ENCODE results near the gene TOP1. TPM values are rescaled to one million over a fixed set of nuclear protein-coding genes. Genes with fewer than 3 reads are reported as not detected.

TOP1 gene
- total RNA-seq, 4 donors from 2014 or later = 23.1 to 49.9 (median 31.6) TPM

GRCh38 chr20:40982415-40983145 lies 46.0 kb upstream of the TOP1 start:
- peaks cover 0 to 14% (median 0%) of the 10 kb centered on the region in 3 donors for H3K4me1 ChIP-seq
- no peak for TF ChIP-seq POLR2A (IDR thresholded peaks at IDR 0.05)
- TF ChIP-seq, protein P1, sequence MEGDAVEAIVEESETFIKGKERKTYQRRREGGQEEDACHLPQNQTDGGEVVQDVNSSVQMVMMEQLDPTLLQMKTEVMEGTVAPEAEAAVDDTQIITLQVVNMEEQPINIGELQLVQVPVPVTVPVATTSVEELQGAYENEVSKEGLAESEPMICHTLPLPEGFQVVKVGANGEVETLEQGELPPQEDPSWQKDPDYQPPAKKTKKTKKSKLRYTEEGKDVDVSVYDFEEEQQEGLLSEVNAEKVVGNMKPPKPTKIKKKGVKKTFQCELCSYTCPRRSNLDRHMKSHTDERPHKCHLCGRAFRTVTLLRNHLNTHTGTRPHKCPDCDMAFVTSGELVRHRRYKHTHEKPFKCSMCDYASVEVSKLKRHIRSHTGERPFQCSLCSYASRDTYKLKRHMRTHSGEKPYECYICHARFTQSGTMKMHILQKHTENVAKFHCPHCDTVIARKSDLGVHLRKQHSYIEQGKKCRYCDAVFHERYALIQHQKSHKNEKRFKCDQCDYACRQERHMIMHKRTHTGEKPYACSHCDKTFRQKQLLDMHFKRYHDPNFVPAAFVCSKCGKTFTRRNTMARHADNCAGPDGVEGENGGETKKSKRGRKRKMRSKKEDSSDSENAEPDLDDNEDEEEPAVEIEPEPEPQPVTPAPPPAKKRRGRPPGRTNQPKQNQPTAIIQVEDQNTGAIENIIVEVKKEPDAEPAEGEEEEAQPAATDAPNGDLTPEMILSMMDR (IDR thresholded peaks at IDR 0.05) = no peak
- WGBS, 2 donors = 76 to 80% methylated on average over 3 of the region's 3 CpGs

GRCh38 chr20:40983898-40984297 lies 44.7 kb upstream of the TOP1 start:
- no peak overlapping the region for H3K27ac ChIP-seq
- H3K4me1 ChIP-seq = peaks cover 0 to 12% (median 0%) of the 10 kb centered on the region in 3 donors
- no peak for DNase-seq
- no peaks in the 10 kb centered on the region for H3K36me3 ChIP-seq
- intact Hi-C loops (cut with DNase I) = no loop called here
- no peak for TF ChIP-seq POLR2A (IDR thresholded peaks at IDR 0.05)
- TF ChIP-seq, protein P1 (IDR thresholded peaks at IDR 0.05) = no peak
- H3K27me3 ChIP-seq = no peaks in the 10 kb centered on the region
- no peaks in the 10 kb centered on the region for H3K9me3 ChIP-seq
- WGBS, 2 donors = 76 to 80% methylated on average over 2 of the region's 2 CpGs
- no peak overlapping the region for H3K4me3 ChIP-seq

More at GRCh38 chr20:40982415-40983145, 46.0 kb upstream of the TOP1 start:
- DNase-seq = no peak
- no peaks in the 10 kb centered on the region for H3K27me3 ChIP-seq
- peaks cover 0 to 7% (median 6%) of the 10 kb centered on the region in 3 donors for H3K9me3 ChIP-seq
- H3K36me3 ChIP-seq = no peaks in the 10 kb centered on the region
- intact Hi-C loops (cut with DNase I) = no loop called here
- H3K27ac ChIP-seq = no peak overlapping the region
- H3K4me3 ChIP-seq = no peak overlapping the region

- no peak overlapping the region for H3K4me3 ChIP-seq
- 76 to 86% methylated on average over 3 to 4 of the region's 4 CpGs for WGBS, 2 donors
- intact Hi-C loops (cut with DNase I) = no loop called here
- no peak overlapping the region for H3K27ac ChIP-seq
- H3K27me3 ChIP-seq = no peaks in the 10 kb centered on the region
- DNase-seq = no peak
- TF ChIP-seq POLR2A (IDR thresholded peaks at IDR 0.05) = no peak
- TF ChIP-seq, protein P1 (IDR thresholded peaks at IDR 0.05) = no peak
- no peaks in the 10 kb centered on the region for H3K36me3 ChIP-seq
- H3K9me3 ChIP-seq = no peaks in the 10 kb centered on the region
- H3K4me1 ChIP-seq = peaks cover 0 to 6% (median 0%) of the 10 kb centered on the region in 3 donors
These were observed 44.1 kb upstream of the TOP1 start for GRCh38 chr20:40984496-40984895.

DNA sequence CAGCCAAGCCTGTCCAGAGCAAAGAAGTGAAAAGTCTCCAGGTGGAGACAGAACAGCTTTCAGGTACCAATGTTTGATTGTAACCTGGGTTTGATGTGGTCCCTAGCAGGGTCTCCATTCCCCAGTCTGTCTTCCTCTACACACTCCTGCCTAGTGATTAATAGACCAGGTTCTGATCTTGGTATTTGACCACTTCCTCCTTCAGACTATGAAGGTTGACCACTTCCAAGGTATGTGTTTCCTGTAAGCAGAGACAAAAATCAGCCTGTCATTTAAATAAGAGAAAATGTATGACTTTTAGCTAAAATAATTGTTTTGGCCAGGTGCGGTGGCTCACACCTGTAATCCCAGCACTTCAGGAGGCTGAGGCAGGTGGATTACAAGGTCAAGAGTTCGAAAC lies 41.8 kb upstream of the TOP1 start:
- Histone ChIP-seq H3K36me3 (no peaks in the 10 kb centered on the region), H3K9me3 (no peaks in the 10 kb centered on the region), H3K27ac (no peak overlapping the region), H3K4me1 (peaks cover 9 to 20% (median 12%) of the 10 kb centered on the region in 3 donors), H3K27me3 (no peaks in the 10 kb centered on the region), H3K4me3 (no peak overlapping the region)
- TF ChIP-seq POLR2A (IDR thresholded peaks at IDR 0.05) = no peak
- TF ChIP-seq, protein P1 (IDR thresholded peaks at IDR 0.05) = no peak
- WGBS, 2 donors = 57 to 91% methylated on average over 2 of the region's 2 CpGs
- intact Hi-C loops (cut with DNase I) = loop anchor here (5.0 kb wide), 1 partner anchor 96 kb away; no protein-coding TSS in a partner anchor
- DNase-seq = no peak

- Histone ChIP-seq H3K27me3 (no peaks in the 10 kb centered on the region), H3K27ac (peak overlapping the region; percentile 26 to 57 (median 37)), H3K9me3 (no peaks in the 10 kb centered on the region), H3K36me3 (no peaks in the 10 kb centered on the region), H3K4me1 (peaks cover 9 to 24% (median 13%) of the 10 kb centered on the region in 3 donors), H3K4me3 (no peak overlapping the region)
- DNase-seq = peak; percentile 23
- intact Hi-C loops (cut with DNase I) = no loop called here
- 35 to 40% methylated on average over 8 of the region's 10 CpGs for WGBS, 2 donors
- TF ChIP-seq POLR2A (IDR thresholded peaks at IDR 0.05) = no peak
- TF ChIP-seq, protein P1 (IDR thresholded peaks at IDR 0.05) = peak; percentile 49 to 88 (median 80)
These were observed 38.0 kb upstream of the TOP1 start for GRCh38 chr20:40990542-40991120.
